ENCODE results near the gene MAPK8IP3. TPM values are rescaled to one million over a fixed set of nuclear protein-coding genes. Genes with fewer than 3 reads are reported as not detected.

Gene MAPK8IP3
- total and polyA plus RNA-seq, 7 experiments from 2014 or later = 1.7 to 299 (median 244) TPM

GRCh38 chr16:1768767-1769401 is 62.9 kb downstream of the MAPK8IP3 start:
- peaks cover 0 to 2% (median 0%) of the 10 kb centered on the region in 5 donors for H3K27me3 Mint-ChIP-seq
- ChIA-PET POLR2A (interaction anchor here (1.4 to 7.9 kb wide), 2 partner anchors 9 to 13 kb away, joined by 5 to 93 read pairs; partner anchors contain the start of genes NUBP2 and SPSB3), CTCF (no interaction called here)
- Histone ChIP-seq H3K9me3 (ENCODE audit: control insufficient read depth in 2 of 3, low read length in 3 of 3) (no peaks in the 10 kb centered on the region), H3K4me1 (ENCODE audit: control insufficient read depth in 2 of 2, insufficient read depth in 2 of 2, low read length in 2 of 2) (peaks cover 5 to 14% of the 10 kb centered on the region in 2 donors), H3K4me3 (ENCODE audit: low read length) (no peak overlapping the region), H3K36me3 (ENCODE audit: control insufficient read depth in 2 of 3, insufficient read depth in 3 of 3, low read length in 3 of 3) (peaks cover 0 to 57% (median 0%) of the 10 kb centered on the region in 3 experiments), H3K27me3 (ENCODE audit: control insufficient read depth in 2 of 2, insufficient read depth in 2 of 2, low read length in 2 of 2) (no peaks in the 10 kb centered on the region), H3K27ac (ENCODE audit: low read depth, low read length) (no peak overlapping the region)
- peaks cover 0 to 3% (median 0%) of the 10 kb centered on the region in 11 donors for H3K9me3 Mint-ChIP-seq
- peaks cover 0 to 9% (median 0%) of the 10 kb centered on the region in 5 donors for H3K36me3 Mint-ChIP-seq
- peaks cover 8 to 18% (median 13%) of the 10 kb centered on the region in 7 donors for H3K4me1 Mint-ChIP-seq
- H3K27ac Mint-ChIP-seq = peak overlapping the region in 1 of 9 donors; percentile 33
- no peak for DNase-seq
- intact Hi-C loops (cut with micrococcal nuclease) = no loop called here
- peak overlapping the region in 1 of 10 donors; percentile 21 for H3K4me3 Mint-ChIP-seq
- no peak for ATAC-seq

DNA sequence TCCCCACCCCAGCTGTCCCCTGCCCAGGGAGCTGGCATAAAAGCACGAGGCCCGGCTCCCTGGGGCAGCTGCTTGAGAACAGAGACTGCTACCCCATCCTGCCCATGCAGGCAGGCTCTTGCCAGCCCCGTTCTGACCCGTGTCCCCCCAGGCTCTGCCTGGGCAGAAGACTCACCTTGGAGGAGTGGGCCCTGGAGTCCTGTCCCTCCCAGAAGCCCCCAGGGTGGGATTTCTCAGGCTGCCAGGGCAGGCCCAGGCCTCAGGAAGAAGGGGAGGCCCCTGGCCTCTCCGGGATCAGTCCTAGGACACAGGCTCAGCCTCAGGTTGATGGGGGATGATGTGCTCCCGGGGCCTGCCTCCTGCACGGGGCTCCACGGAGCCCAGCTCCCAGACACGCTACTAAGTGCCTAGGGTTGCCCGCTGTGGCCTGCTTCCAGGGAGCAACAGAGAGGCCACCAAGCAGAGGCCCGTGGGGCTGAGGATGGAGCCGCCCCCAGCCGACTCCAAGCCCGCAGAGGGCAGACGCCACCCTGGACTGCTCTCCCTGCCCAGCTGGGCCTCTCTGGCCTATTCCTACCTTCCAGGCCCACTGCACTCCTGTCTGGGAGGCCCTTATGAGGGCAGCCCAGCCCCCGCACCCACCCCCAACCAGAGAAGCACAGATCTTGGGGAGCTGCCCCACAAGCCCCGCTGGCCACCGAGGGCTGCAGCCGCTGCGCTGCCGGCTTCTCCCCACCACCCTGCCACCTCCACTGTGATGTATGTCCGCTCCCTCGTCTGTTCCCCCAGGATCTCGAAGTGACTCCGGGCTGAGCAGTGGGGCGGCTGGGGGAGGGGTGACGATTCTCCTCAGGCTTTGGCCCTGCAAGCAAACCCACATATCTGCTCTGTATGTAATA is 63.7 kb downstream of the MAPK8IP3 start:
- intact Hi-C loops (cut with micrococcal nuclease) = loop anchor here (2.0 to 10.0 kb wide), 4 partner anchors 237 to 498 kb away; partner anchors contain the start of genes RNPS1 (in 1 of the 2), TMEM204 (in 1 of the 2) and UBE2I (in 1 of the 2)
- H3K4me3 ChIP-seq (ENCODE audit: low read length) = no peak overlapping the region
- H3K27ac Mint-ChIP-seq = peak overlapping the region in 7 of 9 donors; percentile 21 to 83 (median 70)
- H3K27ac ChIP-seq (ENCODE audit: low read depth, low read length) = peak overlapping the region; percentile 85
- ATAC-seq = no peak
- POLR2A ChIA-PET = interaction anchor here (1.4 to 7.9 kb wide), 2 partner anchors 8 to 12 kb away, joined by 5 to 93 read pairs; partner anchors contain the start of genes NUBP2 and SPSB3
- H3K36me3 Mint-ChIP-seq = peaks cover 0 to 9% (median 0%) of the 10 kb centered on the region in 5 donors
- no peaks in the 10 kb centered on the region for H3K27me3 ChIP-seq (ENCODE audit: control insufficient read depth in 2 of 2, insufficient read depth in 2 of 2, low read length in 2 of 2)
- H3K4me3 Mint-ChIP-seq = peak overlapping the region; percentile 37 to 98 (median 80)
- peaks cover 0 to 2% (median 0%) of the 10 kb centered on the region in 5 donors for H3K27me3 Mint-ChIP-seq
- CTCF ChIA-PET = interaction anchor here (0.7 to 3.3 kb wide), 3 partner anchors 13 to 71 kb away, joined by 3 to 13 read pairs (median 3); partner anchors contain the start of genes NUBP2 and SPSB3
- H3K4me1 Mint-ChIP-seq = peaks cover 8 to 20% (median 13%) of the 10 kb centered on the region in 7 donors
- peaks cover 13 to 21% of the 10 kb centered on the region in 2 donors for H3K4me1 ChIP-seq (ENCODE audit: control insufficient read depth in 2 of 2, insufficient read depth in 2 of 2, low read length in 2 of 2)
- peaks cover 0 to 3% (median 0%) of the 10 kb centered on the region in 11 donors for H3K9me3 Mint-ChIP-seq
- H3K9me3 ChIP-seq (ENCODE audit: control insufficient read depth in 2 of 3, low read length in 3 of 3) = no peaks in the 10 kb centered on the region
- peaks cover 0 to 50% (median 0%) of the 10 kb centered on the region in 3 experiments for H3K36me3 ChIP-seq (ENCODE audit: control insufficient read depth in 2 of 3, insufficient read depth in 3 of 3, low read length in 3 of 3)
- DNase-seq = no peak

- Histone ChIP-seq H3K9me3 (ENCODE audit: control insufficient read depth in 2 of 3, low read length in 3 of 3) (no peaks in the 10 kb centered on the region), H3K4me1 (ENCODE audit: control insufficient read depth in 2 of 2, insufficient read depth in 2 of 2, low read length in 2 of 2) (peaks cover 13 to 26% of the 10 kb centered on the region in 2 donors), H3K27me3 (ENCODE audit: control insufficient read depth in 2 of 2, insufficient read depth in 2 of 2, low read length in 2 of 2) (no peaks in the 10 kb centered on the region), H3K4me3 (ENCODE audit: low read length) (peak overlapping the region; percentile 70), H3K27ac (ENCODE audit: low read depth, low read length) (peak overlapping the region; percentile 85), H3K36me3 (ENCODE audit: control insufficient read depth in 2 of 3, insufficient read depth in 3 of 3, low read length in 3 of 3) (peaks cover 0 to 46% (median 0%) of the 10 kb centered on the region in 3 experiments)
- ChIA-PET POLR2A (interaction anchor here (1.3 to 7.9 kb wide), 3 partner anchors 8 to 65 kb away, joined by 3 to 93 read pairs (median 14); partner anchors contain the start of genes MAPK8IP3, NUBP2 and SPSB3), CTCF (interaction anchor here (0.7 to 3.3 kb wide), 3 partner anchors 12 to 70 kb away, joined by 3 to 13 read pairs (median 3); partner anchors contain the start of genes NUBP2 and SPSB3)
- intact Hi-C loops (cut with micrococcal nuclease) = loop anchor here (2.0 to 10.0 kb wide), 4 partner anchors 238 to 497 kb away; partner anchors contain the start of genes RNPS1 (in 1 of the 2), TMEM204 (in 1 of the 2) and UBE2I (in 1 of the 2)
- peaks cover 0 to 9% (median 0%) of the 10 kb centered on the region in 5 donors for H3K36me3 Mint-ChIP-seq
- H3K27ac Mint-ChIP-seq = peak overlapping the region in 7 of 9 donors; percentile 21 to 83 (median 70)
- peaks cover 0 to 3% (median 0%) of the 10 kb centered on the region in 11 donors for H3K9me3 Mint-ChIP-seq
- peak overlapping the region; percentile 73 to 98 (median 82) for H3K4me3 Mint-ChIP-seq
- ATAC-seq (peak; percentile 31), DNase-seq (peak in 6 of 9 donors; percentile 28 to 59 (median 36))
- H3K27me3 Mint-ChIP-seq = peaks cover 0 to 2% (median 0%) of the 10 kb centered on the region in 5 donors
- peaks cover 8 to 23% (median 13%) of the 10 kb centered on the region in 7 donors for H3K4me1 Mint-ChIP-seq
These were observed 64.6 kb downstream of the MAPK8IP3 start for GRCh38 chr16:1770328-1771187.

DNA sequence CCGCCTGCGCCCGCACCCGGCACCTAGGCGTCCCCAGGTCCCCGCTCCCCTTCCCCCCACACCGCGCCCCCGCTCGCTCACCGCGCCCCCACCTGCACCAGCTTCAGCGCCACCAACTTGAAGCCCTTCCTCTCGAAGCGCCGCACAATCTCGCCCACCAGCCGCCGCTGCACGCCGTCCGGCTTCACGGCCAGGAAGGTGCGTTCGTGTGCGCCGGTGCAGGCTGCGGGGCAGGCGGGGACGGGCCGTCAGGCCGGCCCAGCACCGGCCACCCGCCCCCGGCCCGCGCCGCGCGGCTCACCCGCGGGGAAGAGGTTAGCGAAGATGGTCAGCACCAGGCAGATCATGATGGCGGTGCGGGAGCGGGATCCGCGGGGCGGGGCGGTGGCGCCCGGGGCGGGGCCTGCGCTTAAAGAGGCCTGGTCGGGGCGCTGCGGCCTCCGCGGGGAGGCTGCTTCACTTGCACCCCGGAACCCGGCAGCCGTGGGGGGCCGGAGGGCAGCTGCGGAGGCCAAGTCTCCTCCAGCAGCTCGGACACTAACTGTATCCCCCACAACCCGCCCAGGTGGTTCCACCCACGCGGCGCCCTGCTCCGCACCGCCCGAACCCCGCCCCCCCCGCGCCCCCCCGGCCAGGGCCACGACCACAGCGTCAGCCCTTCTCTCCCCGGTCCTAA is 65.3 kb downstream of the MAPK8IP3 start, which contains the start of gene NME3:
Gene NME3, minus strand, starts transcription at position 356 of the 676 bp plus-strand sequence. Its CDS starts 9 bp downstream, at position 347.
- Histone ChIP-seq H3K36me3 (ENCODE audit: control insufficient read depth in 2 of 3, insufficient read depth in 3 of 3, low read length in 3 of 3) (peaks cover 0 to 46% (median 0%) of the 10 kb centered on the region in 3 experiments), H3K27me3 (ENCODE audit: control insufficient read depth in 2 of 2, insufficient read depth in 2 of 2, low read length in 2 of 2) (no peaks in the 10 kb centered on the region), H3K27ac (ENCODE audit: low read depth, low read length) (peak within 1 kb of the TSS; percentile 85), H3K4me1 (ENCODE audit: control insufficient read depth in 2 of 2, insufficient read depth in 2 of 2, low read length in 2 of 2) (peaks cover 13 to 26% of the 10 kb centered on the region in 2 donors), H3K9me3 (ENCODE audit: control insufficient read depth in 2 of 3, low read length in 3 of 3) (no peaks in the 10 kb centered on the region), H3K4me3 (ENCODE audit: low read length) (peak within 1 kb of the TSS; percentile 70)
- intact Hi-C loops (cut with micrococcal nuclease) = loop anchor here (2.0 to 10.0 kb wide), 4 partner anchors 239 to 496 kb away; partner anchors contain the start of genes RNPS1 (in 1 of the 2), TMEM204 (in 1 of the 2) and UBE2I (in 1 of the 2)
- Mint-ChIP-seq H3K27me3 (peaks cover 0 to 2% (median 0%) of the 10 kb centered on the region in 5 donors), H3K9me3 (peaks cover 0 to 3% (median 0%) of the 10 kb centered on the region in 11 donors), H3K4me1 (peaks cover 8 to 23% (median 13%) of the 10 kb centered on the region in 7 donors), H3K36me3 (peaks cover 0 to 9% (median 0%) of the 10 kb centered on the region in 5 donors), H3K4me3 (peak within 1 kb of the TSS; percentile 91 to 99 (median 98)), H3K27ac (peak within 1 kb of the TSS; percentile 86 to 98 (median 95))
- DNase-seq = peak; percentile 54 to 87 (median 67)
- peak; percentile 66 for ATAC-seq
- CTCF ChIA-PET = interaction anchor here (3.3 kb wide), 1 partner anchor 11 kb away, joined by 13 read pairs; the partner anchor contains the start of genes NUBP2 and SPSB3
- POLR2A ChIA-PET = interaction anchor here (1.3 to 7.9 kb wide), 5 partner anchors 9 to 65 kb away, joined by 3 to 93 read pairs (median 11); partner anchors contain the start of genes FAHD1, HAGH, MAPK8IP3 and NUBP2
